ENCODE results near the gene RASL10A. TPM values are rescaled to one million over a fixed set of nuclear protein-coding genes. Genes with fewer than 3 reads are reported as not detected.

RASL10A gene
- total RNA-seq, 3 donors from 2014 or later = 2.7 to 4.7 (median 4.3) TPM

- Histone ChIP-seq H3K27ac (no peak overlapping the region), H3K9me3 (no peaks in the 10 kb centered on the region), H3K4me1 (no peaks in the 10 kb centered on the region), H3K36me3 (peaks cover 2% of the 10 kb centered on the region), H3K4me3 (no peak overlapping the region), H3K27me3 (no peaks in the 10 kb centered on the region)
- DNase-seq (ENCODE audit: low spot score in 2 of 2) = no peak
- intact Hi-C loops (cut with DNase I; ENCODE audit: low total_unique reads) = no loop called here
- no peak for TF ChIP-seq CTCF (IDR thresholded peaks at IDR 0.05)
These were observed 24.3 kb downstream of the RASL10A start for GRCh38 chr22:29291215-29291614.

GRCh38 chr22:29290061-29290460, 25.4 kb downstream of the RASL10A start:
- no peak for DNase-seq (ENCODE audit: low spot score in 2 of 2)
- TF ChIP-seq POLR2A (IDR thresholded peaks at IDR 0.05) (no peak), CTCF (IDR thresholded peaks at IDR 0.05) (no peak), POLR2AphosphoS5 (IDR thresholded peaks at IDR 0.05) (no peak)
- intact Hi-C loops (cut with DNase I; ENCODE audit: low total_unique reads) = no loop called here
- H3K27me3 ChIP-seq = no peaks in the 10 kb centered on the region
- H3K9me3 ChIP-seq = no peaks in the 10 kb centered on the region
- H3K36me3 ChIP-seq = no peaks in the 10 kb centered on the region
- H3K4me1 ChIP-seq = no peaks in the 10 kb centered on the region
- H3K4me3 ChIP-seq = no peak overlapping the region
- no peak overlapping the region for H3K27ac ChIP-seq

- no peak for TF ChIP-seq CTCF (IDR thresholded peaks at IDR 0.05)
- no peak for TF ChIP-seq POLR2A (IDR thresholded peaks at IDR 0.05)
- no peak for TF ChIP-seq POLR2AphosphoS5 (IDR thresholded peaks at IDR 0.05)
- H3K27ac ChIP-seq = no peak overlapping the region
- H3K4me3 ChIP-seq = no peak overlapping the region
- intact Hi-C loops (cut with DNase I; ENCODE audit: low total_unique reads) = no loop called here
- no peak for DNase-seq (ENCODE audit: low spot score in 2 of 2)
- H3K27me3 ChIP-seq = no peaks in the 10 kb centered on the region
- no peaks in the 10 kb centered on the region for H3K4me1 ChIP-seq
- H3K9me3 ChIP-seq = no peaks in the 10 kb centered on the region
- peaks cover 6% of the 10 kb centered on the region for H3K36me3 ChIP-seq
These were observed 26.7 kb downstream of the RASL10A start for GRCh38 chr22:29288837-29289236.

- H3K4me3 ChIP-seq = no peak overlapping the region
- TF ChIP-seq CTCF (IDR thresholded peaks at IDR 0.05) = no peak
- TF ChIP-seq POLR2A (IDR thresholded peaks at IDR 0.05) = no peak
- no peak for TF ChIP-seq POLR2AphosphoS5 (IDR thresholded peaks at IDR 0.05)
- intact Hi-C loops (cut with DNase I; ENCODE audit: low total_unique reads) = no loop called here
- no peak overlapping the region for H3K27ac ChIP-seq
- peaks cover 11% of the 10 kb centered on the region for H3K36me3 ChIP-seq
- no peak for DNase-seq (ENCODE audit: low spot score in 2 of 2)
- H3K4me1 ChIP-seq = no peaks in the 10 kb centered on the region
- H3K9me3 ChIP-seq = no peaks in the 10 kb centered on the region
- H3K27me3 ChIP-seq = no peaks in the 10 kb centered on the region
These were observed 31.3 kb downstream of the RASL10A start for GRCh38 chr22:29284196-29284595.

- H3K27me3 ChIP-seq = no peaks in the 10 kb centered on the region
- H3K4me1 ChIP-seq = no peaks in the 10 kb centered on the region
- no peak for TF ChIP-seq CTCF (IDR thresholded peaks at IDR 0.05)
- no peak for TF ChIP-seq POLR2A (IDR thresholded peaks at IDR 0.05)
- no peak for TF ChIP-seq POLR2AphosphoS5 (IDR thresholded peaks at IDR 0.05)
- no peak overlapping the region for H3K4me3 ChIP-seq
- peak in 1 of 2 donors; percentile 3 for DNase-seq (ENCODE audit: low spot score in 2 of 2)
- H3K9me3 ChIP-seq = no peaks in the 10 kb centered on the region
- intact Hi-C loops (cut with DNase I; ENCODE audit: low total_unique reads) = no loop called here
- peaks cover 9% of the 10 kb centered on the region for H3K36me3 ChIP-seq
- no peak overlapping the region for H3K27ac ChIP-seq
These were observed 37.6 kb downstream of the RASL10A start for GRCh38 chr22:29277927-29278326.
